VCaP (cell line): Measurements from ENCODE around the gene MEGF8.

Source experiments
- H3K27ac ChIP-seq: fragments of 450-650 bp; 2 replicates; pipeline ENCODE4 v1.5.1; 2017
- CTCF ChIP-seq: fragments of 450-650 bp; conservative IDR thresholded peaks from 2 replicates; pipeline ENCODE4 v1.5.1; 2017; ENCODE audit warnings: mild to moderate bottlenecking, moderate library complexity

The MEGF8 gene

GRCh38 chr19:42350417-42350816 lies 25.0 kb downstream of the MEGF8 start:
- TF ChIP-seq CTCF: no peak
- no peak overlapping the region for H3K27ac ChIP-seq

GRCh38 chr19:42351079-42351735 lies 25.8 kb downstream of the MEGF8 start:
- no peak overlapping the region for H3K27ac ChIP-seq
- no peak for TF ChIP-seq CTCF

- TF ChIP-seq CTCF: no peak
- H3K27ac ChIP-seq: no peak overlapping the region
These were observed 27.1 kb downstream of the MEGF8 start for GRCh38 chr19:42352301-42353259.

GRCh38 chr19:42353341-42354015 lies 28.0 kb downstream of the MEGF8 start:
- no peak overlapping the region for H3K27ac ChIP-seq
- no peak for TF ChIP-seq CTCF

GRCh38 chr19:42355896-42356295 lies 30.5 kb downstream of the MEGF8 start:
- no peak for TF ChIP-seq CTCF
- no peak overlapping the region for H3K27ac ChIP-seq

GRCh38 chr19:42356686-42357085 lies 31.3 kb downstream of the MEGF8 start:
- no peak for TF ChIP-seq CTCF
- H3K27ac ChIP-seq: no peak overlapping the region

GRCh38 chr19:42357290-42357689 lies 31.9 kb downstream of the MEGF8 start:
- TF ChIP-seq CTCF: no peak
- no peak overlapping the region for H3K27ac ChIP-seq
